Breast epithelium (tissue), 4 donors: Measurements from ENCODE around the gene TDG. TPM values are rescaled to one million over a fixed set of nuclear protein-coding genes. Genes with fewer than 3 reads are reported as not detected.

ENCODE experiments used
- DNase-seq, 2 donors: peaks; one replicate each; pipeline ENCODE4 v3.0.0-alpha.2; 2019; ENCODE audit warnings: low spot score in 2 of 2
- H3K27ac ChIP-seq, 2 donors: fragments of 200-600 bp; sonication (generic) in 1 of 2; one replicate each; pipeline ENCODE4 v1.5.1; 2016 to 2019; ENCODE audit warnings: mild to moderate bottlenecking in 1 of 2
- H3K27me3 ChIP-seq, 2 donors: fragments of 200-600 bp; sonication (generic) in 1 of 2; one replicate each; pipeline versions ENCODE4 v1.5.1 to v1.6.0; 2017 to 2019; ENCODE audit warnings: control low read depth in 1 of 2, mild to moderate bottlenecking in 1 of 2
- H3K36me3 ChIP-seq: fragments of 200-600 bp; one replicate; pipeline ENCODE4 v1.5.1; 2019
- H3K4me1 ChIP-seq, 2 donors: fragments of 200-600 bp; sonication (generic); one replicate each; pipeline ENCODE4 v1.5.1; 2016 to 2019; ENCODE audit warnings: control low read depth in 1 of 2
- H3K4me3 ChIP-seq, 3 donors: fragments of 200-600 bp; sonication (generic); 1 replicate in 2 of 3; 2 replicates in 1 of 3; pipeline ENCODE4 v1.5.1; 2016 to 2019; ENCODE audit warnings: mild to moderate bottlenecking in 3 of 3, moderate library complexity in 2 of 3
- H3K9me3 ChIP-seq, 2 donors: fragments of 200-600 bp; sonication (generic) in 1 of 2; one replicate each; pipeline ENCODE4 v1.5.1; 2016 to 2019; ENCODE audit warnings: control low read depth in 1 of 2
- CTCF ChIP-seq, 3 donors: fragments of 450-650 bp; IDR thresholded peaks; one replicate each; pipeline ENCODE4 v1.5.1; 2016 to 2017; ENCODE audit warnings: antibody characterized with exemption in 3 of 3, mild to moderate bottlenecking in 3 of 3, moderate library complexity in 3 of 3
- POLR2A ChIP-seq: fragments of 450-650 bp; IDR thresholded peaks from one replicate; pipeline ENCODE4 v1.6.1; 2016; ENCODE audit warnings: antibody characterized with exemption, mild to moderate bottlenecking, moderate library complexity
- POLR2AphosphoS5 ChIP-seq, 3 donors: sonication (generic); formaldehyde crosslinking; IDR thresholded peaks; one replicate each; pipeline ENCODE4 v1.6.1; 2017; ENCODE audit warnings: antibody characterized with exemption in 3 of 3
- intact Hi-C: fragments of 100-400 bp; cut with DNase I; formaldehyde crosslinking; loops from one replicate; pipeline ENCODE4 v1.15.1; 2023; ENCODE audit warnings: low total_unique reads
- total RNA-seq, 3 donors: library from RNA; depleted of rRNA; stranded (reverse); fragments of >200 nt; gene quantifications; one replicate each; pipeline ENCODE4 v1.1.0, GENCODE V29; 2016

The TDG gene
- total RNA-seq, 3 donors from 2014 or later, result 14.4 to 37.5 (median 29.8) TPM

- no peaks in the 10 kb centered on the region for H3K9me3 ChIP-seq
- TF ChIP-seq POLR2A (peak; percentile 53), POLR2AphosphoS5 (IDR thresholded peaks at IDR 0.05) (peak; percentile 50 to 86 (median 72)), CTCF (IDR thresholded peaks at IDR 0.05) (no peak)
- no peaks in the 10 kb centered on the region for H3K27me3 ChIP-seq
- no peaks in the 10 kb centered on the region for H3K36me3 ChIP-seq
- H3K27ac ChIP-seq, result peak overlapping the region; percentile 95 to 96
- peak overlapping the region; percentile 72 to 87 (median 75) for H3K4me3 ChIP-seq
- peak; percentile 65 to 76 for DNase-seq
- intact Hi-C loops, result no loop called here
- peaks cover 7 to 8% of the 10 kb centered on the region in 2 donors for H3K4me1 ChIP-seq
Measured at GRCh38 chr12:103929046-103929783, 36.5 kb upstream of the TDG start.

GRCh38 chr12:103929784-103930033, 36.0 kb upstream of the TDG start:
- DNase-seq, result no peak
- intact Hi-C loops, result loop anchor here (2.0 kb wide), 1 partner anchor 35 kb away; the partner anchor contains the start of gene TDG
- H3K4me3 ChIP-seq, result peak overlapping the region; percentile 72 to 87 (median 75)
- H3K27me3 ChIP-seq, result no peaks in the 10 kb centered on the region
- H3K27ac ChIP-seq, result peak overlapping the region; percentile 95 to 96
- H3K9me3 ChIP-seq, result no peaks in the 10 kb centered on the region
- H3K36me3 ChIP-seq, result no peaks in the 10 kb centered on the region
- peaks cover 7 to 8% of the 10 kb centered on the region in 2 donors for H3K4me1 ChIP-seq
- no peak for TF ChIP-seq POLR2A
- TF ChIP-seq CTCF (IDR thresholded peaks at IDR 0.05), result no peak
- TF ChIP-seq POLR2AphosphoS5 (IDR thresholded peaks at IDR 0.05), result peak in 1 of 3 donors; percentile 12

GRCh38 chr12:103930034-103930786, 35.5 kb upstream of the TDG start, which contains the start of gene HSP90B1:
HSP90B1 (plus strand) TSS chr12:103930410; CDS start chr12:103930516, 106 bp downstream.
- H3K4me3 ChIP-seq, result peak within 1 kb of the TSS; percentile 72 to 87 (median 84)
- intact Hi-C loops, result loop anchor here (2.0 kb wide), 1 partner anchor 35 kb away; the partner anchor contains the start of gene TDG
- H3K27me3 ChIP-seq, result no peaks in the 10 kb centered on the region
- no peaks in the 10 kb centered on the region for H3K9me3 ChIP-seq
- no peaks in the 10 kb centered on the region for H3K36me3 ChIP-seq
- H3K27ac ChIP-seq, result peak within 1 kb of the TSS; percentile 95 to 96
- TF ChIP-seq POLR2A, result peak; percentile 86
- peak; percentile 17 to 93 (median 73) for TF ChIP-seq POLR2AphosphoS5 (IDR thresholded peaks at IDR 0.05)
- TF ChIP-seq CTCF (IDR thresholded peaks at IDR 0.05), result no peak
- DNase-seq, result peak; percentile 100
- H3K4me1 ChIP-seq, result peaks cover 7 to 8% of the 10 kb centered on the region in 2 donors

GRCh38 chr12:103930787-103931735, 34.6 kb upstream of the TDG start:
- TF ChIP-seq POLR2A (no peak), CTCF (IDR thresholded peaks at IDR 0.05) (no peak), POLR2AphosphoS5 (IDR thresholded peaks at IDR 0.05) (peak in 1 of 3 donors; percentile 30)
- H3K27me3 ChIP-seq, result no peaks in the 10 kb centered on the region
- peak overlapping the region; percentile 72 to 87 (median 84) for H3K4me3 ChIP-seq
- H3K4me1 ChIP-seq, result peaks cover 7 to 8% of the 10 kb centered on the region in 2 donors
- no peaks in the 10 kb centered on the region for H3K36me3 ChIP-seq
- H3K9me3 ChIP-seq, result no peaks in the 10 kb centered on the region
- peak in 1 of 2 donors; percentile 34 for DNase-seq
- intact Hi-C loops, result loop anchor here (2.0 kb wide), 1 partner anchor 34 kb away; the partner anchor contains the start of gene TDG
- peak overlapping the region; percentile 92 to 95 for H3K27ac ChIP-seq
